B cell (primary cell): Measurements from ENCODE around the gene WDR33.

Experiments used
- CTCF ChIP-seq: fragments of 200-600 bp; IDR thresholded peaks from one replicate; pipeline ENCODE4 v1.8.0; 2022; ENCODE audit warnings: antibody characterized with exemption, mild to moderate bottlenecking
- EZH2 ChIP-seq: IDR thresholded peaks from 2 replicates; pipeline ENCODE4 v1.6.1; 2012; ENCODE audit warnings: borderline replicate concordance, low read depth, mild to moderate bottlenecking, moderate library complexity, low read length; ENCODE audit not compliant: insufficient read depth, poor library complexity, severe bottlenecking

DNA sequence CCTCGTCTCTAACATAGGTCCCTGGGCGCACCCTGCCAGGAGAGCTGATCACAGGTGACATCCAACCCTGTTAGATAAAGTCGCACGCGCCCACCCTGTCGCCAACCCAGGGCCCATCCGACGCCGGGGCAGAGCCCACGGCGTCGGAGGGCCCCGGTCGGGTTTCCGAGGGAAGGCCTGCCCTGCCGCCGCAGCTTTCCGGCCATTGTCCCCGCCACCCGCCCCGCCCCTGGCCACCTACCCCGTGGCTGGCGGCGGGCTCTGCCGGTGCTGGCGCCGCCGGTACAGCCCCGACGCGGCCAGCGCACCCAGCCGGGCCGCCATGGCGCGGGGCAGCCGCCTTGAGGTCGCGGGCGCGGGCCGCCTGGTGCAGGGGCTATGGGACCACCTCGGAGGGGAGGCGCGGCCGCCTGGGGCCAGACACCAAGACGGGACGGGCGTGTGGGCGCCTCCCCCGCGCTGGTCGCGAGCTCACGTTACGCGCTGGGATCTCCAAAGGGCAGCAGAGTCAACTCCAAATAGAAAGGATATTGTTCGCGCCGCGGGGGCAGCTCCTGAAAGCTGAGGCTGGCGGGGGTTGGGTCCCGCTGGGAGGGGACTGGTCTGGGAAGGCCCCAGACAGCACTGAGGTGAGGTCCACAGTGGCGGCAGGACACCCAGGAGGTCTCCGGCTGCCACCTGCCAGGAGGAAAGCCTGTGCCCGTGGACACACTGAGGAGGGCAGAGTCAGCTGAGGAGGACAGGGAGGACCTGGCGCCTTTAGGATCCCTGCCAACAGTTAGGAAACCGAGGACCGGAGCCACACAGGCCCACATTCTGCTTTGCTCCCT is 146.7 kb downstream of the WDR33 start:
- no peak for TF ChIP-seq CTCF
- no peak for TF ChIP-seq EZH2
